GM21619 (cell line): ENCODE data around the gene FSIP1.

Source experiments
- ATAC-seq: cut with Tn5 transposase; IDR thresholded peaks from one replicate; pipeline ENCODE4 v1.9.1; 2021; ENCODE audit not compliant: unreplicated experiment

FSIP1 gene

GRCh38 chr15:39625451-39625850 is 157.2 kb downstream of the FSIP1 start:
- ATAC-seq, result no peak

DNA sequence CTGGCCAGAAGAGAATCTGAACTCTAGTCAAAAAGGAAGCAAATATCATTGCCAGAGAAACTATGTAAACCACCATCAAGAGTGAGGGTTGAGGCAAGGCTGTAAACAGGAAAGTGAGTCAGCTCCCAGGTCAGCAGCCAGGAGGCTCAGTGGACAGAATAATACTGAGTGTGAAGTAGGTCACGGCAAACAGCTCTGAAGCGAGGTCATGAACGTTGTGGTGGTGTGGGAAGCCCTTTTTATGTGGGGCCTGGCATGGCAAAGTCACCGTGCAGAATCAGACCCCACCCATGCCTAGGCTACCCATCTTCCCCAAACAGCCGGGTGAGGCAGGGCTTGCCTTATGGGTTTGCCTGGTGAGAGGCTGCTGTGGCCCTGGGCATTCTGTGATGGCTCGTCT is 157.8 kb downstream of the FSIP1 start:
- ATAC-seq, result peak; percentile 50

GRCh38 chr15:39623529-39623931 is 159.1 kb downstream of the FSIP1 start:
- ATAC-seq, result peak; percentile 87

GRCh38 chr15:39622660-39623516 is 159.8 kb downstream of the FSIP1 start:
- ATAC-seq, result peak; percentile 2

- ATAC-seq, result no peak
These were observed 160.7 kb downstream of the FSIP1 start for GRCh38 chr15:39621976-39622375.

DNA sequence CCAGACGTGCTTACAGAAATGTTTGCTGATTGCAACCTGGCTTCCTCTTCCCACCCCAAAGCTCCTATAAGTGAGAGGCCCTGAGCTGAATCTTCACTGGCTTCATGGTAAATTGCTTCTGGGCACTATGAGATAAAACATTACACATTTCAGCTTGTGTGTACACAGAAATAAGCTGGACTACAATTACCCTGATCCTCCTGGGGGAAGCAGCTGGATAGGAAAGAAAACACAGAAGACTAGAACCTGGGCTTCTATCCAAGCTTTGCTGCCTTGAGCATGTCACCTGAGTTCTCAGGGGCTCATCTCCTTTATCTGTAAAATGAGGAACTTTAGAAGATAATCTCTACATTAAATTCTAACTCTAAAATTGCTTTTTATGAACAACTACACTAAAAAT is 161.4 kb downstream of the FSIP1 start:
- ATAC-seq, result no peak

GRCh38 chr15:39618063-39618823 is 164.4 kb downstream of the FSIP1 start:
- no peak for ATAC-seq

DNA sequence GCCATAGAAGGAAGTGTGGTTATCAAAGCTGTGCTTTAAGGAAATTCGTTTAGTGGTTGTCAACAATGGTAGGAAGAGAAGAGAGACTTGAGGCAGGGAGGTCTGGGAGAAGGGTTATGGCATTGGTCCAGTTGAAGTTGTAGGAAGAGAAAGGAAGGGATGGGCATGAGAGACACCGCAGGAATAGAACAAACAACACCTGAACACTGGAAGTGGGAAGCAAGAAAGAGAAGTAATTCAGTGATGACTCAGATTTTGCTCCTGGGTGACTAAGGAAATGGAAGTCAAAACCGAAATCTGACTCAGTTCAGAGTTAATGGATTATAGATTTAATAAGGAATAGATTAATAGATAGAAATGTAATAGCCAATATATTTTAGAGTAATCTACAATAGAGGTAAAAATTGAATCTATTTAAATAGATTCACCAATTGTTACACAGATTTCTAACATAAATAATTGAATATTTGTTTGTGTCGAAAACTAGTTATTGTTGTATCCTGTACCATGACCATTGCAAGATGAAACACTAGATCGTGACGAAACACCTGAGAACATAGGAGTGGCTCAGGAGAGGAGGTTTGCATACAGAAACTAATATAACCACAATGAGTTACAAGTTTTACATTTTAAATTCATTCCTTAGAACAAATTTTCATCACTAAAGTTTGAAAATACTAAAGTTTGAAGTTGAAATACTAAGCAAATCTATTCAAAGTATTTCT is 165.7 kb downstream of the FSIP1 start:
- no peak for ATAC-seq

GRCh38 chr15:39613861-39614260 is 168.8 kb downstream of the FSIP1 start:
- no peak for ATAC-seq

- ATAC-seq, result no peak
These were observed 169.4 kb downstream of the FSIP1 start for GRCh38 chr15:39613271-39613670.

GRCh38 chr15:39610665-39611064 is 172.0 kb downstream of the FSIP1 start:
- no peak for ATAC-seq

DNA sequence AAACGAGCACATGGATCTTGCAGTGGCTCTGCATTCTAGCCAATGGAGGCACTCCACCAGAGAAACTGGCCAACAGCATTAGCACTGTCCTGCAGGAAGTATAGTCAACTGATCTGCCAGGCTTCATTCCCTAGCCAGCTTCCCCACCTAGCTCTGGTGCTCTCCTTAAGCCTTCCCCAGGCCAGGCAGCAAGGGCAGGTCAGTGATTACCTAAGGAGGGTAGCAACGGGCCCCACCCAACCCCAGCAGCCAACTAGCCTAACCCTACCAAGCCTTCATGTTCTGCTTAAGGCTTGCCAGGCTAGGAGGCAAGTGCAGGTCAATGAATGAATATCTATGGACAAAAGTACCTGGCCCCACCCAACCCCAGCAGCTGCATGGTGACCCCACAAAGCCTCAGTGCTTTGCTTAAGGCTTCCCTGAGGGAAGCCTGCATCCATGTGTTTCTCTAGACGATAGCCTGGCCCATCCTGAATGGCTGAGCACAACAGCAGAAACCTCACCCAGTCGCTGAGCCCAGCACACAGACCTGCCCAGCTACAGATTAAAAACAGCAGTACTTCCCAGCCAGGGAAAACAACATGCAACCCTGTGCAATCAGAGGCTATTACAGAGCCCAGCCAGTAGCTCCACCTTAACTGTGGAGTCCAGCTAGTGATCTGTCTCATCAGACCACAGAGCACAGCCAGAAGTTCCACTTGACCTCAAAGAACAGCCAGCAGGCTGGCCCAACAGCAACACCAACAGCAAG is 173.3 kb downstream of the FSIP1 start:
- no peak for ATAC-seq

DNA sequence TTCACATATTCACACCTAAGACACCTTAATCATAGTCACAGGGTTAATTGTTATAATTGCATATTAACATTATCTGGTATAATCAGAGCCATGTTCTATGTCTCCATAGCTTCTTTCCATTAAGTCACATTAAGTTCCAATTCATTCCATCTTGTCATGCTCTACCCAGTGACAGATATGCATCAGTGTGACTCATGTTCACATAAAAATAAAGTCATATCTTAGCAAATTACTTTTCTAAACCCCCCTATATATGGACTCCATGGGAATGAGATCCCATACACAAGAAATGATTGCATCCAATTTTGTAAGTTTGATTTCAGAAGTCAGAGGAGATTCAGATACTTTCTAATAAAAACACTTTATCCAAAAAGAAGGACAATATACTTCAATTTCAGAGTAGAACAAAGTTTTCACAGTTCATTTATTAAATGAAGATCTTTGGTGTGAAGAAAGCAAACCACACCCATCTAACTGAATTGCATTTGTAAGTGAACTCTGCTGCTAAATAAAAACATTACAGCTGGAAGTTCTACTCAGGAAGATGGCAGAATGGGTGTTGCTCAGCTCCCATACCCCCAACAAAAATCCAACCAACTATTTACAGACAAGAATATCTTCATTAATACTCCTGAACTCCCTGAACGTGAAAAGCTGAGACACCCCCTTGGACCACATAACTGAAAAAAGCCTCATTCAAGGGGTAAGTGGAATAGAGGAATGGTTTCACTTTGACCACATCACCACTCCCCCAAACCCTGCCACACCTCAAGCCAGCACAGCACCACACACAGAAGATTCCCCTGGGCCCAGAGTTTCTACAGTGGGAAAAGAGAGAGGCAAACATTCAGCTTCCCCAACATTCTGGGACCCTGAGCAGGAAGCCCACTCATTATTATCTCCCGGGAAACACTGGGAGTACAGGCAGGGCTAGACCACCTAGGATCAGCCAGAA is 174.2 kb downstream of the FSIP1 start:
- no peak for ATAC-seq

GRCh38 chr15:39605146-39605545 is 177.5 kb downstream of the FSIP1 start:
- no peak for ATAC-seq

GRCh38 chr15:39602143-39602542 is 180.5 kb downstream of the FSIP1 start:
- ATAC-seq, result no peak

DNA sequence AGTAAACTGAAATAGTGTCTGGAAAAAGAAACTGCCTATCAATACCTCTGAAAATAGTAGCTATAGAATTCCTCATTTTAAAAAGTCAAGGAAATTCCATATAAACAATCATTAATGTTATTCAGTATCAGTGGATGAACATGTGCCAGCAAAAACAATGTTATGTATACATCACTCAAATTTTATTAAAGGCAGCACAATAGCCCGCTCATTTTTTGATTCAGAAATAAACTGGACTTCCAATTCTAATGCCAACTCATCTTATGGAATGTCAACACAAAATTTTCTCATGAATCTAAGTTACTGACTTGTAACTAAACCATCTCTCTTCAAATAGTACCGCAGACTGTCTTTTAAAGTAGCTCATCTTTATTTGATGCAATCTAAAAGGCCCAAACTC is 182.8 kb downstream of the FSIP1 start:
- ATAC-seq, result no peak

- ATAC-seq, result no peak
These were observed 183.4 kb downstream of the FSIP1 start for GRCh38 chr15:39598958-39599845.

DNA sequence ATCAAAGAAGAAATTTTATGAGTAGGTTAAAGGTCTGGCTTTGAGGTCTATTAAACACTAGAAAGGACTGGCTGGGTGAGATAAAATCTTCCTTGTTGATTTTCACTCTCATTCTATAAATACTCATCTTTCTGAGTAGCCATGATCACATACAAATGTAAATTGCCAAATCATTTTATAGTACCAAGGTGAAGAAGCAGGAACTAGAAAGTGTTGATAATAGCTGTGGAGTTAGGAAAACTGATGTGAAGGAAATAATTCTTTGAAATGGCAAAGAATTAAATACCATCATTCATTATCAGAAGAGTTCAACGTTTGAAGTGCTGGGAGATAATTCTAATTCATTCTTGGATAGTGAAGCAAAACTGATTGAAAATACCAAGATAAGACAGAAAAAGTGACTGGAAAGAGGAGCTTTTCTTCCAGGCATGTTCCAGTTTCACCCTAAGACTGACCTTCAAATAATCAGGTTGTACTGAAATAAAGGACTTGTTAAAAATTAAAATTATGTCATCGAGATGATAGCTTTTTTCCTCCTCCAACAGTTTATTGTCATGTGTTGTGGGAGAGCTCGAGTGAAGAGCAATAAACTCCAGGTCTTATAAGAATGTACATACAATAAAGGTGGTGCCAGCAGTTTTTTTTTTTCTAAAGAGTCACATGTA is 184.3 kb downstream of the FSIP1 start:
- ATAC-seq, result no peak
